Fibroblast of skin of right biceps (primary cell): Measurements from ENCODE around the gene CDH22.
A peak's percentile ranks its signal among the peaks of the same experiment; 100 is the strongest.

Source experiments
- DNase-seq: peaks from one replicate; pipeline ENCODE4 v3.0.0-alpha.2; 2013

The CDH22 gene

DNA sequence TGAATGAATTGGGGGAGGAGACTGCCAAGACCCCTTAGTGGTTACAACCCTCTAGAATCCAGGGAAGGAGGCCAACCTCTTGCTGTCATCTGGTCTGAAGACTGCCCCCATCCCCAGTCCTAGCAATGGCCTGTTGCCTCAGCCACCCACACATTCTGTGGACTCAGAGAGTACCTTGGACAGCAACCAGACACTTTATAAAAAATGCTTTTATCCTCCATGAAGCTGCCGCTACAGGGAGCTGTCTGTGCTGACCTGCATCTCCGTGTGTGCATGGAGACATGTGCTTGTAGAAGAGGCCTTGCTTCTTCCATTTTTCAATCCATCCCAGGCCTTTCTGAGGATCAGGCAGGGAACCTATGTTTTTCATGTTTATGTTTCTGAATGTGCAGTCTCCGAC lies 15.2 kb downstream of the CDH22 start:
- DNase-seq = peak; percentile 50

DNA sequence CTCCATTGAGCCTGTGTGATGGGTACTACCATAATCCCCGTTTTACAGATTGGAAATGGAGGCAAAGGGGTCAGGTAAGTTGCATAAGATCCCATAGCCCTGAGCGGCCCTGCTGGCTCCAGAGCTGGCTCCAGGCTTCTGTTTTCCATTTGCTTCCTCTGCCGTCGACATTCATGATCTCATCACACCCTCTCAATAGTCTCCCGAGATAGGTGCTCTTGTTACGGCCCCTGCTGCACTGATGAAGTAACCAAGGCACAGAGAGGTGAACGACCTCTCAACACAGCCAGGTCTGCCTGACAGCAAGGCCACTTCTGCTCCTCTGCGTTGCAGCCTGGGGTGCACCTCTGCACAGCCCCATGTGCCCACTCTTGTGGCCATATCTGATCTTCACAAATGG lies 16.9 kb downstream of the CDH22 start:
- DNase-seq = no peak

DNA sequence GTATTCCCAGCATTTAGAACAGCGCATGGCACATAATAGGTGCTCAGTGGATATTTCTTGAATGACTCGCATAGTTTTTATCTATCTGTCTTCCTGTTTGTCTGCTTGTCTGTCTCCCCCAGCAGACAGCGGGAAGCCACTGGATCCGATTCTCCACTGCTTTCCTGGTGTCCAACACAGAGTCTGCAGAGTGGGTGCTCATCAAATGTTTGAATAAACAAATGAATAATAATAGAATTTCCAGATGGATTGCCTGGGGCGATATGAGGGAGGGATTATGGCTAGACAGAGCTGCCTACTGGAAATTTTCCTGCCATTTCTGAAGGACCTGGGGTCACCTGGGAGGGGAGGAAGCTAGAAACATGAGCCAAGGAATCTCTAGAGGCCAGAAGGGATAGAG lies 18.9 kb downstream of the CDH22 start:
- DNase-seq = no peak

DNA sequence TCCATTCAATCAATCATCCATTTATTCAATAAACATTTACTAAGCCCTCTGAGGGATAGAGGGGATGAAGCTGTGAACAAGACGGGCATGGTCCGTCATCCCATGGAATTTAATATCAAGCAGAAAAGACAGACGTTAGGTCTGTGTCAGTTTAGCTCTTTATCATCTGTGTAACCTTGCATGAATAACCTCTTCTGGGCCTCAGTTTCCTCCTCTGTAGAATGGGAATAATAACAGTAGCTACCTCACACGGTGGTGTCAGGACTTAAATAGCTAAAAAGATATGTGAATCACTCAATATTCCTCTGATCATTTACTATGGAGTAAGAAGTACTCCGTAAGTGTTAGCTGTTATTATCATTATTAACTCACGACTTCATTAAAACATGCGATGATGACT lies 21.3 kb downstream of the CDH22 start:
- no peak for DNase-seq

DNA sequence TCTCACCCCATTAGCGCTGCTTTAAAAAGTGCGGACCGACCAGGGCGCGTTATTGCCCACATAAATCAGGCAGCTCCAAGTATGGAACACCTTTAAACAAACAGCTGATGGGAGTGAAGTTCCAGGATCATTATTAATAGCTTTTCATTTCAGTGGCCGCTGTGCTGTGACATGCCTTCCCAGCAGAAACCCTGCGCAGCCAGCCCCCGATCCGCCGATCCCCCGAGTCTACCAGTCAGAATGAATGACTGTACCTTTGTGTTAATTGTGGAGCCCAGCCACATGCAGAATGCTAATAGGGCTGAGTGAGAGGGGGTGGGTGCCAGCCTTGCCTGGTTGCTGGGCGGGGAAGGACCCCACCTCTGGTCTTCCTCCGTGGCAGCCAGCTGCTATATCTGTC lies 21.9 kb downstream of the CDH22 start:
- no peak for DNase-seq

DNA sequence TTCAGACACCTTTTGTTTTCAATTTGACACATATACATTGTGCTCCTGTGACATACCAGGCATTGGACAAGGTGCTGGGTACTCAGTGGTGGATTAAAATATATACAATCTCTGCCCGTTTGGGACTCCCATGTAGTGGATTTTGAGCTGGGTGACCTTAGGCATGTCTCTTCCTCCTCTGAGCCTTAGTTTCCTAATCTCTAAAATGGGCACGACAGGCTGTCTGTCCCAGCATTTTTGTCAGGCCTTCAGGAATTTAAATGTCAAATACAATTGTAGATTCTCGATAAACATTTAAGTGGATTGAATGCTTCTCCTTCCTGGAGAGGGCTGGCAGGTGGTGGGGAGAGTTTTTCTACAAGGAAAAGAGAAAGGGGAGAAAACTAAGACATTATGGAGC lies 22.6 kb downstream of the CDH22 start:
- DNase-seq = no peak

DNA sequence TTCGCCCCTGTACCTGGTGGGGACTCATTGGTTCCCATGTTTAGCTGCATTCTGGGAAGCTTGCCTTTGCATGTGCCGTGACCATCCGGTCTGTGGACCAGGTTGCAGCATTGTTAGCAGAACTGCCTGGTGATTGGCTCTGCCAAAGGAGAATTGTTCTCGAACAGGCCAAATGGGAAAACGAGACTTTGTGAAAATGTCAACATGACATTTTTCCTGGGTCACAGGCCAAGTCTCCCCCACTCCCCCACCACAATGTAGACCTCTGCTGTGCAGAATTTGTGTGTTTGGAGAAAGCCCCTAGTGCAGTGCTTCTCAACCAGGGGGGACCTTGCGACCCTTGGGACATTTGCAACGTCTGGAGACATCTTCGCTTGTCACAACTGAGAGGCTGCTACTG lies 23.2 kb downstream of the CDH22 start:
- no peak for DNase-seq

DNA sequence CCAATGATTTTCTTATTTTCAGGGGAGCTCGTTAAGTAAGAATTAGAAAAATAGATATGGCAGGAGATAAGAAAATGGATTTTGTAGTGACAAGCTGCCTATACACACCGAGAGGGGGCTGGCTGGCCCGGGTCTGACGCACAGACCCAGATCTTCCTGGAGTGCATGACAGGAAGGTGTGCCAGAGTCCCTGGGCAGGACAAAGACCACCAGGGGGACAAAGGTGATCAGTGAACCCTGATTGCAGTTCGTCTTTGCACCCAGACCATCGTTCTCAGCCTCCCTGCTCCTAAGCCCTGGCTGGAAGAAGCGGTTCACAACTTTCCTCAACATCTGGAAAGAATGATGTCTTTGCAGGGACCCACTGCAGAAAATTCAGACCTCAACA lies 24.3 kb downstream of the CDH22 start:
- DNase-seq = no peak

DNA sequence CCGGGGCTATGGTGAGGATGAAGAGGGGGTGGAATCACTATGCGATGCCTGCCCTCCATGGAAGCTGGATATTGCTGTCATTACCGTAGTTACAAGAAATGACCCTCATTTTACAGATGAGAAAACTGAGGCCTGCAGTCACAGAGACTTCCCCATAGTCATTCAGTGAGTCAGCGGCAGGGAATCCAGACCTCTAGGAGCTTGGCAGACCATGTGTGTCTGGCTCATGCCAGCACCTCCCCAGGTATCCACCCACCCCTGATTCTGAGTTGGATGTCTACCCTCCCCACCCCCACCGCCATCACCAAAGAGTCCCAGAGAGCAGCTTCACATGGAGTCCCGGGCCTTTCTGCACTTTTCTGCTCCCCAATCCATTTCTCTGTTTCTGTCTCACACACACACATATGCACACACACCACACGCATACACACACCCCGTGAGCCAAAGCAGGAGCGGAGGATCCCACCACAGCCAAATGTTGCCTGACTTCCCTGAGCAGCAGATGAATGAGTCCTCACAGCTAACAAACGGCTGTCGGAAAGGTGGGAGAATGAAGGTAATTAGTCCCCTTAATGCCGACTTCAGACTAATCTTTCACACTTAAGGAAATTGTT lies 24.8 kb downstream of the CDH22 start:
- DNase-seq = peak; percentile 10

DNA sequence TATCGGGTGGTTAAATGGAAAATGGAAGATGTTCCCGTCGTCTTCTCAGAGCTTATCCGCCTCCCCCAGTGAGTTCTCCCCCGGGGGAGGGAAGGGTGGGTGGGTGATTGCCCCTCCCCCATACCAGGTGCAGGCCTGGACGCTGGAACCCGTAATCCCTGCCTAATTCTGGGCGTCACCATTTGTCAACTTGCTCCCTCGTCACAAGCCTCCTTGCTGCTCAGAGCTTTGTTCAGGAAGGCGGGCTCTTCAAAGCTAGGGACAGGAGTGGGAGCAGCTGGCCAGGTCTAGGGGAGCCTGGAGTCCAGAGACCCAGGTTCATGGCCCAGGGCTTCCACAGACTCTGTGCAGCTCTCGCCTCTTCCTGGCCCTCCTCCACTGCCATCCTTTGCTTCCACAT lies 25.6 kb downstream of the CDH22 start:
- no peak for DNase-seq

DNA sequence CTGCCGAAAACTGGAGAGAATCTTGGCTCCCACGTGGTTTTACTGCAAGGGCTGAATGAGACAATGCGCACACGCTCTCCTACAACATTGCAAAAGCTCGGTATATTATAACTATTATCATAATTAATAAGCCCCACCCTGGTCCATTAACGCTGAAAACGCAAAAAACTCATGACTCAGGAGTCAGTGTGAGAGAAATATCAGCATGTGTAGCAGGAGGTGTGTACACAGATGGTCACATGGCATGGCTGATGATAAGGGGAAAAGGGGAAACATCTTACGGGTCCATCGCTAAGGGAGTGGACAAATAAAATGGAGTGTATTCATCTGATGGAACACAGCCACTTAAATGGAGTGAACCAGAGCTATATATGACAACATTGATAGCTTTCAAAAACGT lies 29.2 kb downstream of the CDH22 start:
- no peak for DNase-seq

DNA sequence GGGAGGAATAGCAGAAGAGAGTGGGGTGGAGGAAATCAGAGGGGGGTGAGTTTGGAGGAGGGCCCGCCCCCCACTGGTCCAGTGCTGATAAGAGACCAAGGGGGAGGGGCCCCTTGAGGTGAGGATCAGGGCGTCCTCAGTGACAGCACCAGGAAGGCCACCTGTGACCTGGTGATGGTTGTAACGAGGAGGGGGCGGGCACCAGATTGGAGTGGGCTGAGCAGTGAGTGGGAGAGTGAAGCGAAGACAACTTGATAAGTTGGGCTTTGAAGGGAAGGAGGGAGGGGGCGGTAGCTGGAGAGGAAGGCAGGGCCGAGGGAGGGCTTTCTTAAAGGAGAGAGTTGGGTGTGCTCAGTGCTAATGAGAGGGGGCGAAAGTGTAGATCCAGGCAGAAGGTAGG lies 30.7 kb downstream of the CDH22 start:
- no peak for DNase-seq

DNA sequence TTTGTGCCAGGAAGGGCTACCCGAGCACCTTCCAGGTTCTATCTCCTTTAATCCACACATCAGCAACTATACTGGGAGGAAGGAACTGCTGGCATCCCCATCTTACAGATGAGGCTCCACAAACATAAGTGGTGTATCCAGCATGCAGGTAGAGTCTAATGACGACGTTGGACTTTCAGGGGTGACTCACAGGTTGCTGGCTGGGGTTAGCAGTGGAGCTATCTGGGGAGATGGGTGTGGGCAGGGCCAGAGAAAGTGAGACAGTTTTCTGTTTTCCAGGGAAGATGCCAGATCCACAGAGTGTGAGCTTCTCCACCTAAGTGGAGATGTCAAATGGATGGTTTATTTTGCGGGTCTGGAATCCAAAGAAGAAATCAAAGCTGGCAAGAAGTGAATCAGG lies 31.8 kb downstream of the CDH22 start:
- DNase-seq = no peak

DNA sequence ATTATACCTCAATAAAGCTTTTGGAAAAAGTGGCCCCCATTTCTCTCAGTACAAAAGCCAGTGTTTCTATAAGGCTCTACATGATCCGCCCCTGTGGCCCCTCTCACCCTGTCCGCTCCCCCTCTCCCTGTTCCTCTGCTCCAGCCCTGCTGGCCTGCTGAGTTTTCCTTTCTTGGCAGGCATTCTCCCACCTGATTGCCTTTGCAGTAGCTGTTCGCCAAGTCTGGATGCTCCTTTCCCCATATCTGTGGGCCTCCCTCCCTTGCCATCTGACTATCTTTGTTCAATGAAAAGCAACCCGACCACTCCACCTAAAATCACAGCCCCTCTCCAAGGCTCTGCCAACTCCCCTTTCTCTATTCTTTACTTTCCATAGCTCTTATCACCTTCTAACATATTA lies 33.2 kb downstream of the CDH22 start:
- DNase-seq = no peak

DNA sequence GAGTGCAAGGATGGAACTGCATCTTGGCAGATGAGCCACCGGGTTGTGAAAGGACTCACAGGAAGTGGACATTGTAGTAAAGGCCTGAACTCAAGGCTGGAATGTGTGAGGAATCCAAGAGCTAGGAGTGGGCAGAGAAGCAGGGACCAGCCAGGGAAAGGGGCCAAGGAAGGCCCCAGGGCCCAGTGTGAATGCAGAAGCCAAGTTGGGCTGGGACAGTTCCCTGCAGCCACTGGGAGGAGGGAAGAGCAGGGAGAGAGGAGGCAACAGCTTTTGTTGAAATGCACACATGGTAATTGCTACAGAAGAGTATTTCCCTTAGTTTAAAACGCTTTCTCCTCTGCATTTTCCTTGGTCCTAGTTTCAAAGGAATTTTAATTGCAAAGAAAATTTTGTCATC lies 34.6 kb downstream of the CDH22 start:
- no peak for DNase-seq

DNA sequence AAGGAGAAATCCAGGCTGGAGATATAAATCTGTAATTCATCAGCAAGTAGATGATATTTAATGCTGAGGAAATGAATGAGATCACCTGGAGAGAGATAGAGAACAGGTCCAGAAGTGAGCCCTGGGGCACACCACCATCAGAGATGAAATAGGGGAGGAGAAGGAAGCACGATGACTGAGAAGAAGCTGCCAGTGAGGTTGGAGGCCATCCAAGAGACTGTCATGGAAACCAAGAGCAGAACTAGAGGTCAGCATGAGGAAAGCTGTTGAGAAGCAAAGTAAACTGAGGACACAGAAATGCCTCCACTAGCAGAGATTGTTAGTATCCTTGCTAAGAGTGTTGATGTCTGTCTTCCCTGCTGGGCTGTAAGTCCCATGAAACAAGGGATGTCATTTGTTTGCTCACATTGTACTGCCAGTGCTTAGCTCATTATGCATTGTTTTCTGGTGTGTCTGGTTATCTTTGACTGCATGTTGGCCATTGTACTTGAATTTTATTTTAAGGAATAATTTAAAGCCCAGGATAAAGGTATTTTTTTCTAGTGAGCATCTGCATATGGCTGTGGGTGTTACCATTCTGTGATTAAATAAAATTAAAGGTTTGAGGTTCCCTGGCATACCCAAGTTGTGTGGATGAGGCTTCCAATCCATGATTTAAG lies 35.8 kb downstream of the CDH22 start:
- no peak for DNase-seq

DNA sequence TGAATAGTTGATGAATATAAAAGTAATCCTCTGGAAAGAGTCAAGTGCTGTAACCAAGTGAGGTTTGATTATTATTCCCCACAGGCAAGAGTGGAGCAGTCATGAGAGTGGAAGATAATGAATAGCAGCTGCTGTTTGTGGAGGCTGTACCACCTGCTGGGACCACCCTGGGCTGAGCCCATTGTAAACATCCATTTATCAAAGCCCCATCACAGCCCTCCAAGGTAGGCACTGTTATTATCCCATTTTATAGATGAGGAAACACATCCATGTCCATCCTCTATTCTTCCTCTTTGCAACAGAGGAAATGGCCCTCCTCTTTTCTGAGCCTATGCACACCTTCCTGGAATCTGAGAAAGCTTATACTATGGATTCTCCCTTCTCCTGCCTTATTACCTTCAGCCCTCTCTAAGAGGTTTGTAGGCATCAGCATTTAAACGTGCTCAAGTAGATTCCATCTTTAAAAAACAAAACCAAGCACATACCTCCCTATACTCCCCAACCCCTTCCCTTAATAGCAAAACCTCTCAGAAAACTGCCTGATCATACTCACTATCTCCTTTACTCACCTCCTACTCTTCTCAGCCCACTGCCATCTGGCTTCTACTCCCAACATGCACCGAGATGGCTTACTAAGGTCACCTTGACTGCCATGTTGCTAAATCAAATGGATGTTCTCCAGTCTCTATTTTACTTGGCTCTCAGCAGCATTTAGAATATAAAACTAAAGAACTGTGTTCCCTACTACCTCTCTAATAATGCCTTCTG lies 37.1 kb downstream of the CDH22 start:
- no peak for DNase-seq

DNA sequence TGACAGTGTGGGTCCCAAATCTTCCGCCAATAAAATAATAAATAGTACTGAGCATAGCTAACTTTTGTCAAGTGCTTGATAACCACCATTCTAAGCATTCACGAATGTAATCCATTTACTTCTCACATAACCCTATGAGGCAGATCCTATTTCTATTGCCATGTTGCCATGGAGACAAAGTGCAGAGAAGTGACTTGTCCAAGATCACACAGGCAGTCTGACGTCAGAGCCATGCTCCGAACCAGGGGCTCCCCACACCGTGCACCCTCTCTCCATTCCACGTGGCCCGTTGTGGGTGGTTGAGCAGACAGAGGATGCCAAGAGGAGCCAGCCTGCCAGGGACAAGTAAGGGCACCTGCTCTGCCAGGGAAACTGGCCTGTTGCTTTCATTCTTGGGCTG lies 38.9 kb downstream of the CDH22 start:
- no peak for DNase-seq

DNA sequence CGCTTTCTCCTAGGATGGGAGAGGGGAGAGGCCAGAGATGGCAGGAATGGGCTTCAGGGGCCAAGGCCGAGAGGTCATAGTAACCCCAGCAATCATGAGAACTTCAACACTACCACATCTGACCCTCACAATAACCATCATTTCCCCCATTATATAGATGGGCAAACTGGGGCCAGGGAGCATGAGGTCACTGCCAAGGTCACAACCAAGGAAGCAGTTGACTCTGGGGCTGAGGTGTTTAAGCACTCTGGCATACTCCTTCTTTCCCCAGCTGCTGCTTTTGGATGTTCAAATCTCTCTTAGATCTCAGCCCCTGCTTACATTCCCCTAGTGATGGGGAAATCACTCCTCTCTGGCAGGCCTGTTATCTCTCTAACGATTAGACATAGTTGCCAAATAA lies 39.6 kb downstream of the CDH22 start:
- DNase-seq = no peak

DNA sequence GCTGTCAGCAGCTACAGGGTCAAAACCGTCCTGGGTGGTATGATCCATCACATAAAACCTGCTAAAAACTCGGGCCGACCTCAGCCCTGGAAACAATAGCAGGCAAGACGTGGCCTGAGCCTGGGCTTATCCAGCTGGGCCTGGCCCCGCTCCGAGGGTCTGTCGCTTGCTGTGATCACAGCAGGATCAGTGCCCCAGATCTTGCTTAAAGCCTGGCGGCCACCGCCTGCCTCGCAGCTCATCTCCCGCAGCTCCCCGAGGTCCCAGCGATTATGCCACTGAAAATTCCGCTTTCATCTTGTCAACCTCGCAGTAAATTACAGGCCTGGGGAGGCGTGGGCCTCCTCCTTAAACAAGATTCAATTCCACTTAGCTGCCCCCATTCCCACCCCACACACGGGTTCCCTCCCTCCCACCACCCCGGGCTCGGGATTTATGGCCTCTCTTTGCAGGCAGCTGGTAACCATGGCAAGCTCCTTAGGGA lies 40.1 kb downstream of the CDH22 start:
- no peak for DNase-seq

DNA sequence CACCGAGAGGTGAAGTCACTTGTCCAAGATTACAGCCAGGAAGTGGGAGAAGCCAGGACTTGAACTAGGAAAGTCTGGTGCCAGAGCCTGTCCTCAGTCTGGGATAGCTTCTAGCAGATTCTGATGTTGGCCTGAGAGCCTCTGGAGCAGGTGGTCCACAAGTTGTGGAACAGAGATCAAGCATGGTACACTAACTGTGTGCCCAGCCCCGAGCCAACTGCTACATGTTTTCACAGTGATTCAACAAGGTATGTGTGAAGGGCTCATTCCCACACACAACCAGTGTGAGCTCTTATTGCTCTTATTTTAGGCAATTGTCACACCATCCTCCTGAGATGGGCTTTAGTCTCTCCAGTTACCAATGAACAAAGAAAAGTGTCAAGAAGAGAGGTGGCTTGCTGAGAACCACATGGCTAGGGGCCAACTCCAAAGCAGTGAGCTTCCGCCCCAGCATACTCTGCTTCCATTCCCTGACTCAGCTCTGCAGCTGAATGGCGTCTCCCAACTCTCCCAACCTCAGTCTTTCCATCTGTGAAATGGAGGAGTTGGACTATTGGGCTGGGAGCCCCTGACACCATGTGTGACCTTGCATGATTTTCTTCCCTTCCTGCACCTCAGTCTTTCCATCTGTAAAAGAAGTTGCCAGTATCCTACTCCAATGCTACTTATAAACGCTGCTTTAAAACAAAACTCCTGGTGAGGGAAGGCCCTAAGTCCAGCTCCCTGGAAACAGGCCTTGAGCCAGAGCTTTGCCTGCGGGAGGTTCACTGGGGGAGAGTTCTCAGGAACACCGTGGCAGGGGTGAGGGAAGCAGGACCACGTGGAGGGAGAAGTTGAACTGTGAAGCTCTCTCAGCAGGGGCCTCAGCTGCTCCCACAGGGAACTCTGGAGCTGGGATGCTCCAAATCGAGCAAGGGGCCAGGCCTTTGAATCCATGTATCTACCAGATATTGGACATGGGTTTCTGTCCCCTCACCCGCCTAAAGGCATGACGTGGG lies 40.9 kb downstream of the CDH22 start:
- DNase-seq = no peak

DNA sequence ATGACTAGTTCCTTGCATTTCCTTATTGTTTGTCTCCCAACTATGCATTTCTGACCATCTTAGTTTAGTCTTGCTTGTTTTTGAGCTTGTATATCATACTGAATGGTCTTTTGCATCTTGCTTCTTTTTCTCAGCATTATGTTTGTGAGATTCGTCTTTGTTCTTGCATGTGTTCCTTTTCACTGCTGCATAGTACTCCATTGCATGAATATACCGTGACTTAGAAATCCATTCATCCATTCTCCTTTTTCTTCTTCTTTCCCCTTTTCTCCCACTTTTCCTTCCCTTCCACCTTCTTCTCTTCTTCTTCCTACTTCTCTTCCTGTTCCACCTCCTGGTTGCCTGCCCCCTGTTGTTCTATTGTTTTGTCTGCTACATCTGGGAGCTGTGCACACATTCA lies 42.8 kb downstream of the CDH22 start:
- no peak for DNase-seq
